GM12878 (cell line): ENCODE results near the gene PLXNA2. TPM values are rescaled to one million over a fixed set of nuclear protein-coding genes. Genes with fewer than 3 reads are reported as not detected.

Experiments used
- ATAC-seq: fragments of 200-7000 bp; cut with Tn5 transposase; 3 replicates; pipeline ENCODE4 v1.9.1; 2020; ENCODE audit warnings: mild to moderate bottlenecking, moderate library complexity
- BruUV-seq: library from RNA; stranded (reverse); fragments of 400-500 nt; replicated peaks from 2 replicates; lab custom pipeline; 2021; lab: Mats Ljungman, UMichigan
- CTCF ChIA-PET: fragments of 300-600 bp; sonication (Branson Sonifier 250); formaldehyde crosslinking; extraction: SDS; loops from one replicate; lab custom pipeline; 2021; ENCODE audit warnings: inconsistent platforms; lab: Yijun Ruan, JAX
- POLR2A ChIA-PET: fragments of 350-600 bp; formaldehyde crosslinking; extraction: SDS; loops from one replicate; lab custom pipeline; 2021; ENCODE audit warnings: inconsistent platforms; lab: Charles Lee
- RAD21 ChIA-PET: fragments of 300-600 bp; sonication (Branson Sonifier 250); formaldehyde crosslinking; loops from one replicate; lab custom pipeline; 2023; ENCODE audit warnings: antibody characterized with exemption; ENCODE audit not compliant: unreplicated experiment; lab: Charles Lee
- SMC1A ChIA-PET: fragments of 300-600 bp; sonication (Branson Sonifier 250); formaldehyde crosslinking; loops from one replicate; lab custom pipeline; 2023; ENCODE audit not compliant: unreplicated experiment, uncharacterized antibody; lab: Charles Lee
- DNase-seq: peaks from one replicate; pipeline ENCODE4 v3.0.0-alpha.2; 2011; ENCODE audit warnings: low read depth, low spot score
- FAIRE-seq: peaks from 3 replicates; lab custom pipeline; 2011; peaks lifted over from hg19 to GRCh38; lab: Jason Lieb, UNC
- H2AFZ ChIP-seq: 2 replicates; pipeline ENCODE4 v1.6.0; 2011; ENCODE audit warnings: low read depth, low read length, control low read depth; ENCODE audit not compliant: control insufficient read depth
- H3K27ac ChIP-seq: 2 replicates; pipeline ENCODE4 v1.5.1; 2011; ENCODE audit warnings: control low read depth; ENCODE audit not compliant: control insufficient read depth, insufficient read depth
- H3K27me3 ChIP-seq, 2 experiments: replicated peaks in 1 of 2; 2 replicates each; pipeline versions ENCODE4 v1.6.0 to v1.6.1; 2011; ENCODE audit warnings: low read length in 1 of 2; ENCODE audit not compliant: control insufficient read depth in 2 of 2, insufficient read depth in 2 of 2
- H3K36me3 ChIP-seq, 2 experiments: 2 replicates each; pipeline ENCODE4 v1.5.1; 2011; ENCODE audit warnings: low read length in 1 of 2; ENCODE audit not compliant: control insufficient read depth in 2 of 2, insufficient read depth in 2 of 2
- H3K4me1 ChIP-seq: 2 replicates; pipeline ENCODE4 v1.6.1; 2011; ENCODE audit warnings: mild to moderate bottlenecking, low read length, moderate library complexity, mixed read lengths; ENCODE audit not compliant: control insufficient read depth, insufficient read depth
- H3K4me2 ChIP-seq: 2 replicates; pipeline ENCODE4 v1.6.0; 2011; ENCODE audit warnings: control low read depth; ENCODE audit not compliant: control insufficient read depth, insufficient read depth
- H3K4me3 ChIP-seq: fragments of 200-600 bp; sonication (generic); 2 replicates; pipeline ENCODE4 v1.5.1; 2016
- H3K79me2 ChIP-seq: 2 replicates; pipeline ENCODE4 v1.6.0; 2011; ENCODE audit warnings: low read length; ENCODE audit not compliant: control insufficient read depth, insufficient read depth
- H3K9ac ChIP-seq: 2 replicates; pipeline ENCODE4 v1.8.0; 2011; ENCODE audit warnings: low read length, control low read depth, mixed read lengths; ENCODE audit not compliant: control insufficient read depth, insufficient read depth
- H3K9me3 ChIP-seq: replicated peaks from 3 replicates; pipeline ENCODE4 v1.5.1; 2011; ENCODE audit warnings: mild to moderate bottlenecking, low read length; ENCODE audit not compliant: control insufficient read depth, insufficient read depth
- H4K20me1 ChIP-seq: 2 replicates; pipeline ENCODE4 v1.6.0; 2011; ENCODE audit not compliant: control insufficient read depth, insufficient read depth
- E4F1 ChIP-seq: fragments of 450-650 bp; IDR thresholded peaks from 2 replicates; pipeline ENCODE4 v1.6.1; 2018; ENCODE audit warnings: borderline replicate concordance, mild to moderate bottlenecking; ENCODE audit not compliant: partially characterized antibody
- IRF5 ChIP-seq: fragments of 450-650 bp; IDR thresholded peaks from 2 replicates; pipeline ENCODE4 v1.6.1; 2017; ENCODE audit warnings: borderline replicate concordance
- NR2F1 ChIP-seq: fragments of 450-650 bp; conservative IDR thresholded peaks from 2 replicates; pipeline ENCODE4 v1.6.1; 2017; ENCODE audit warnings: mild to moderate bottlenecking
- PAX8 ChIP-seq: fragments of 450-650 bp; IDR thresholded peaks from 2 replicates; pipeline ENCODE4 v1.6.1; 2017; ENCODE audit warnings: mild to moderate bottlenecking, moderate library complexity
- RFX5 ChIP-seq: IDR thresholded peaks from 2 replicates; pipeline ENCODE4 v1.6.1; 2011; ENCODE audit warnings: low read depth, low read length, improper control_type of control experiment
- YBX1 ChIP-seq: fragments of 450-650 bp; IDR thresholded peaks from 2 replicates; pipeline ENCODE4 v1.6.1; 2016; ENCODE audit warnings: antibody characterized with exemption
- WGBS: methylation state at CpG from one replicate; pipeline ENCODE4 v1.1.6; 2016; ENCODE audit warnings: low lambda C conversion rate; ENCODE audit not compliant: insufficient replicate concordance, insufficient coverage; ENCODE audit errors: missing lambda C conversion rate; 5-methylcytosine and 5-hydroxymethylcytosine counted together
- in situ Hi-C: fragments of 300-500 bp; cut with MboI; formaldehyde crosslinking; loops from 9 replicates; pipeline ENCODE4 v1.14.3; 2018; ENCODE audit warnings: mixed read lengths
- intact Hi-C: fragments of 100-400 bp; cut with micrococcal nuclease; formaldehyde crosslinking; loops from one replicate; pipeline ENCODE4 v1.14.2; 2022; ENCODE audit not compliant: unreplicated experiment
- polyA plus RNA-seq, 11 experiments: library from polyadenylated mRNA; depleted of rRNA in 4 of 11; unstranded in 6 of 11; stranded (reverse) in 5 of 11; fragments of >200 nt; fragmentation: Nextera tagmentation in 4 of 11; fragmentation: Illumina TruSeq in 1 of 11; extraction: Ambion mirVana in 4 of 11; extraction: Trizol in 1 of 11; gene quantifications; 1 replicate in 1 of 11; 2 replicates in 10 of 11; pipeline versions ENCODE4 v1.2.1 to v1.2.3, GENCODE V29; 2011 to 2016; ENCODE audit warnings: inconsistent platforms in 2 of 11, missing spikeins in 2 of 11, low read depth in 1 of 11
- total RNA-seq, 4 experiments: library from RNA; depleted of rRNA in 3 of 4; stranded (reverse); fragments of >200 nt in 3 of 4; fragmentation: Illumina TruSeq in 1 of 4; extraction: Trizol in 1 of 4; gene quantifications; 2 replicates each; pipeline versions ENCODE4 v1.2.1 to v1.2.3, GENCODE V29; 2013 to 2021
- TF ChIP-seq, protein P1 (sequence below): IDR thresholded peaks from 2 replicates; pipeline ENCODE4 v1.6.1; 2012; ENCODE audit warnings: mild to moderate bottlenecking, low read depth, low read length
- TF ChIP-seq, protein P2 (sequence below): fragments of 450-650 bp; IDR thresholded peaks from 2 replicates; pipeline ENCODE4 v1.6.1; 2017; ENCODE audit warnings: mild to moderate bottlenecking, moderate library complexity

The PLXNA2 gene
- total and polyA plus RNA-seq, 10 of the 15 experiments (the other 5 are each of a cell fraction or from before 2014, with no cell fraction given): under 0.01 to 0.08 (median 0.07) TPM; not detected in 4

DNA sequence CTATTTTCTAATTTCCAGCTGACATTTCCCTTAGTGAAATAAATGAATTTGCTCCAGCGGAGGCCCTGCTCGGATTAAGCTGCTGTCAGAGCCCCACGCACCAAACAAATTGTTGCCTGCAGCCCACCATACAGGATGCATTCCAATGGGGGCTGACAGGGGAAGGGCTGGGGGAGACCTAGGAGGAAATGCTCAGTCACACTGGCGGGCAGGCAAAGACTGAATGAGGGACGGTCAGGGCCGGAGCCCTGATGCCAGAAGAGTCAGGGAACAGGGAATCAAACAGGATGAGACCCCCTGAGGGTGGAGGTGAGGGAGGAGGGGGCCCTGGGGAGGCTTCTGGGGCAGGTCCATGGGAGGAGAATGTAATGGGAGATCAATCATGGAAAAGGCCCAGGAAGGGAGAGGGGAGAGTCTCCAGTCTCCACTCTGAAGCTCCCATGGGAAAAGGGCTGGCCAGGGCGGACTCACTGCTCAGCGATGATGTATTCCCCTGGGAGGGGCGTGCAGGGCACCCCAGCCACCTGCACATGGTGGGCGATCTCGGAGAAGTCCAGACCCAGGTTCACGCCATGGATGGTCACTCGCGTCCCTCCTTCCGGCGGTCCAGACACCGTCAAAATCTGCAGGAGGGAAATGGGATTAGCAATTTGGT, 183.8 kb downstream of the PLXNA2 start:
- no peak overlapping the region for H3K9ac ChIP-seq

More for the DNA sequence above, 183.8 kb downstream of the PLXNA2 start:
- no peak overlapping the region for H3K27ac ChIP-seq
- FAIRE-seq: no peak
- in situ Hi-C loops (no loop called here), intact Hi-C loops (no loop called here)
- TF ChIP-seq E4F1: no peak
- no peak for TF ChIP-seq YBX1
- no peak for TF ChIP-seq PAX8
- TF ChIP-seq IRF5: no peak
- no peak for TF ChIP-seq RFX5
- no peak for TF ChIP-seq NR2F1
- TF ChIP-seq, protein P1, sequence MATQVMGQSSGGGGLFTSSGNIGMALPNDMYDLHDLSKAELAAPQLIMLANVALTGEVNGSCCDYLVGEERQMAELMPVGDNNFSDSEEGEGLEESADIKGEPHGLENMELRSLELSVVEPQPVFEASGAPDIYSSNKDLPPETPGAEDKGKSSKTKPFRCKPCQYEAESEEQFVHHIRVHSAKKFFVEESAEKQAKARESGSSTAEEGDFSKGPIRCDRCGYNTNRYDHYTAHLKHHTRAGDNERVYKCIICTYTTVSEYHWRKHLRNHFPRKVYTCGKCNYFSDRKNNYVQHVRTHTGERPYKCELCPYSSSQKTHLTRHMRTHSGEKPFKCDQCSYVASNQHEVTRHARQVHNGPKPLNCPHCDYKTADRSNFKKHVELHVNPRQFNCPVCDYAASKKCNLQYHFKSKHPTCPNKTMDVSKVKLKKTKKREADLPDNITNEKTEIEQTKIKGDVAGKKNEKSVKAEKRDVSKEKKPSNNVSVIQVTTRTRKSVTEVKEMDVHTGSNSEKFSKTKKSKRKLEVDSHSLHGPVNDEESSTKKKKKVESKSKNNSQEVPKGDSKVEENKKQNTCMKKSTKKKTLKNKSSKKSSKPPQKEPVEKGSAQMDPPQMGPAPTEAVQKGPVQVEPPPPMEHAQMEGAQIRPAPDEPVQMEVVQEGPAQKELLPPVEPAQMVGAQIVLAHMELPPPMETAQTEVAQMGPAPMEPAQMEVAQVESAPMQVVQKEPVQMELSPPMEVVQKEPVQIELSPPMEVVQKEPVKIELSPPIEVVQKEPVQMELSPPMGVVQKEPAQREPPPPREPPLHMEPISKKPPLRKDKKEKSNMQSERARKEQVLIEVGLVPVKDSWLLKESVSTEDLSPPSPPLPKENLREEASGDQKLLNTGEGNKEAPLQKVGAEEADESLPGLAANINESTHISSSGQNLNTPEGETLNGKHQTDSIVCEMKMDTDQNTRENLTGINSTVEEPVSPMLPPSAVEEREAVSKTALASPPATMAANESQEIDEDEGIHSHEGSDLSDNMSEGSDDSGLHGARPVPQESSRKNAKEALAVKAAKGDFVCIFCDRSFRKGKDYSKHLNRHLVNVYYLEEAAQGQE: no peak
- TF ChIP-seq, protein P2, sequence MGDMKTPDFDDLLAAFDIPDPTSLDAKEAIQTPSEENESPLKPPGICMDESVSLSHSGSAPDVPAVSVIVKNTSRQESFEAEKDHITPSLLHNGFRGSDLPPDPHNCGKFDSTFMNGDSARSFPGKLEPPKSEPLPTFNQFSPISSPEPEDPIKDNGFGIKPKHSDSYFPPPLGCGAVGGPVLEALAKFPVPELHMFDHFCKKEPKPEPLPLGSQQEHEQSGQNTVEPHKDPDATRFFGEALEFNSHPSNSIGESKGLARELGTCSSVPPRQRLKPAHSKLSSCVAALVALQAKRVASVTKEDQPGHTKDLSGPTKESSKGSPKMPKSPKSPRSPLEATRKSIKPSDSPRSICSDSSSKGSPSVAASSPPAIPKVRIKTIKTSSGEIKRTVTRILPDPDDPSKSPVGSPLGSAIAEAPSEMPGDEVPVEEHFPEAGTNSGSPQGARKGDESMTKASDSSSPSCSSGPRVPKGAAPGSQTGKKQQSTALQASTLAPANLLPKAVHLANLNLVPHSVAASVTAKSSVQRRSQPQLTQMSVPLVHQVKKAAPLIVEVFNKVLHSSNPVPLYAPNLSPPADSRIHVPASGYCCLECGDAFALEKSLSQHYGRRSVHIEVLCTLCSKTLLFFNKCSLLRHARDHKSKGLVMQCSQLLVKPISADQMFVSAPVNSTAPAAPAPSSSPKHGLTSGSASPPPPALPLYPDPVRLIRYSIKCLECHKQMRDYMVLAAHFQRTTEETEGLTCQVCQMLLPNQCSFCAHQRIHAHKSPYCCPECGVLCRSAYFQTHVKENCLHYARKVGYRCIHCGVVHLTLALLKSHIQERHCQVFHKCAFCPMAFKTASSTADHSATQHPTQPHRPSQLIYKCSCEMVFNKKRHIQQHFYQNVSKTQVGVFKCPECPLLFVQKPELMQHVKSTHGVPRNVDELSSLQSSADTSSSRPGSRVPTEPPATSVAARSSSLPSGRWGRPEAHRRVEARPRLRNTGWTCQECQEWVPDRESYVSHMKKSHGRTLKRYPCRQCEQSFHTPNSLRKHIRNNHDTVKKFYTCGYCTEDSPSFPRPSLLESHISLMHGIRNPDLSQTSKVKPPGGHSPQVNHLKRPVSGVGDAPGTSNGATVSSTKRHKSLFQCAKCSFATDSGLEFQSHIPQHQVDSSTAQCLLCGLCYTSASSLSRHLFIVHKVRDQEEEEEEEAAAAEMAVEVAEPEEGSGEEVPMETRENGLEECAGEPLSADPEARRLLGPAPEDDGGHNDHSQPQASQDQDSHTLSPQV: no peak
- H3K9me3 ChIP-seq: no peaks in the 10 kb centered on the region
- no peak overlapping the region for H2AFZ ChIP-seq
- BruUV-seq: no TSS peak
- RAD21 ChIA-PET: no interaction called here
- no peak overlapping the region for H3K4me3 ChIP-seq
- SMC1A ChIA-PET: no interaction called here
- no peaks in the 10 kb centered on the region for H3K79me2 ChIP-seq
- CTCF ChIA-PET: no interaction called here
- WGBS: 20% methylated on average over 13 of the region's 17 CpGs
- H3K4me1 ChIP-seq: no peaks in the 10 kb centered on the region
- H3K4me2 ChIP-seq: no peak overlapping the region
- ATAC-seq: no peak
- H4K20me1 ChIP-seq: no peaks in the 10 kb centered on the region
- DNase-seq: no peak
- POLR2A ChIA-PET: no interaction called here
- no peaks in the 10 kb centered on the region for H3K36me3 ChIP-seq
- H3K27me3 ChIP-seq: peaks cover 0 to 2% of the 10 kb centered on the region in 2 experiments; a peak in 3 of 4 replicates
